T47D (cell line): ENCODE data around the gene TMEM100.

Source experiments
- DNase-seq, 2 experiments: peaks; one replicate each; pipeline versions ENCODE4 v3.0.0 to v3.0.0-alpha.2; 2011 to 2012; ENCODE audit warnings: low read depth in 1 of 2, low spot score in 1 of 2
- JUND ChIP-seq: IDR thresholded peaks from 2 replicates; pipeline ENCODE4 v1.6.1; 2012; ENCODE audit warnings: low read depth
- in situ Hi-C: cut with HindIII; loops from 2 replicates; pipeline ENCODE4 v1.10.0; 2016; ENCODE audit warnings: low sequenced_read_pairs, low pct_unique_long_range_greater_than_20kb

Gene TMEM100

GRCh38 chr17:55756689-55757088, 34.0 kb upstream of the TMEM100 start:
- TF ChIP-seq JUND: no peak
- no peak for DNase-seq
- in situ Hi-C loops: no loop called here

DNA sequence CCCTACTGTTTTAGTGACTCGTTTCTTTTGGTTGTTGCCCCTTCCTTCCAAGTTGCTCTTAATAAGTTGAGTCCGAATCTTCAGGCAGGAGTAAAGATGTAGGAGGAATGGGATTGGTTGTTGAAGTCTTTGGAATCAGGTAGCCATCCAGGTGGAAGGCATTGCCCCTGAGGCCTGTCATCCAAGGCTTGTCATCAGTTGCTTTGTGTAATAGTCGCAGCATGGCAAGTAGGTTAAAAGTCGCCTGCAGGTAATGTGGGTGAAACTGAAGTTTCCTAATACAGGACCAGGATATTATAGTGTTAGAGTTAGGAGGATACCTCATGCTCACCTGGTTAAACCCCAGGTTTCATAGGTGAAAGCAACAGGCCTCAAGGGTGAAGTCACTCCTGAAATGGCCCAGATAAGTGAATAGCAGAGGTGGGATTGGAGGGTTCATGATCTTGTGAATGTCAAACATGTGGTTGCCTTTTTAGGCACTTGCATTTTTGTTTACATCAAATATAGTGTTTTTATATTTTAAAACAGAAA, 29.1 kb upstream of the TMEM100 start:
- DNase-seq: no peak
- in situ Hi-C loops: no loop called here
- no peak for TF ChIP-seq JUND

GRCh38 chr17:55750750-55751657, 28.3 kb upstream of the TMEM100 start, which contains the start of gene PCTP:
PCTP (plus strand) TSS chr17:55751051; CDS start chr17:55751104, 53 bp downstream.
- in situ Hi-C loops: no loop called here
- peak; percentile 90 to 96 for DNase-seq
- no peak for TF ChIP-seq JUND

DNA sequence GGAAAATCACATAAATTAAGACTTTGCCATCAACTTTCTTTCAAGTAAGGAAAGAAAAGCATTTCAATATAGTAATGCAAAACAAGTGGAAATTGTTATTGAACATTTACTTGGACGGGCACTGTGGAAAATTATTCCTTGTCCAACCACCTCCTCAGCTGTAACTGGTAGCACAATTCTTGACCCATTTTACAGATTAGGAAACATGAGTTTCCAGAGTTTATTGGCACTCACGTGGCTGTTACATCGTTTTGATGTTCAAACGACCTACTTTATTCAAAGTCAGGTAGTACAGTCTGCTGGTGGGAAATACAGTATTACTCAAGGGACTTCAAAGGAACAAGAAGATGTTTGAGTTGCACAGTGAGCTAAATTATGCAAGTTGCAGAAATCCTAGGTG, 27.3 kb upstream of the TMEM100 start:
- in situ Hi-C loops: no loop called here
- no peak for TF ChIP-seq JUND
- DNase-seq: no peak

- no peak for DNase-seq
- in situ Hi-C loops: no loop called here
- TF ChIP-seq JUND: no peak
Measured at GRCh38 chr17:55748841-55749240, 26.2 kb upstream of the TMEM100 start.

DNA sequence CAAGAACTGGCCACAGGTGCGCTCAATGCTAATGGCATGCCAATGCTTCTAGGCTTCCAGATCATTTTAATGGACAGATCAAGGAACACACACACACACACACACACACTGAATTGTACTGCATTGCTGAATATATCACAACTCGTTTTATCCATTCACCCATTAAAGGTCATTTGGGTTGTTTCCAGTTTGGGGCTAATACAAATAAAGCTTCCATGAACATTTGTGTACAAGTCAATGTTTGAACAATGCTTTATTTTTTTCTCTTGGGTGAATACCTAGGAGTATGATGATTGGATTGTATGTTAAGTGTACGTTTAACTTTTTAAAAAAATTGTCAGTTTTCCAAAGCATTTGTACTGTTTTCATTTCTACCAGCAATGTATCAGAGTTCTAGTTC, 24.5 kb upstream of the TMEM100 start:
- no peak for DNase-seq
- no peak for TF ChIP-seq JUND
- in situ Hi-C loops: no loop called here

DNA sequence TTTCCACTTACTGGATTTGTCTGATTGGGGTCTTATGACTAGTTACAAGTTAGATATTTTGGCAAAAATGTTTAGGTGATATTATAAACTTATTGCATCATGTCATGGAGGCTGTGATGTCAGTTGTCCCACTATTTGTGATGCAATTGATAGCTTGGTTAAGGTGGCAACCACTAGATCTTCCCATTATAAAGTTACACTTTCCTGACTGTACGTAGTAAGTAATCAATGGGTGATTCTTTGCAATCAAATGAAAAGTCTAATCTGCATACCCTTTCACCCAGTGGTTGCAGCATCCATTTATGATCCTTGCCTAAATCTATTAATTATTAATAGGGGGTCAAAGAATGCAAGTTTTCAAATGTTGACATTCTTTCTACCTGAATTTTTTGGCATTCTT, 23.8 kb upstream of the TMEM100 start:
- in situ Hi-C loops: no loop called here
- no peak for DNase-seq
- TF ChIP-seq JUND: no peak

DNA sequence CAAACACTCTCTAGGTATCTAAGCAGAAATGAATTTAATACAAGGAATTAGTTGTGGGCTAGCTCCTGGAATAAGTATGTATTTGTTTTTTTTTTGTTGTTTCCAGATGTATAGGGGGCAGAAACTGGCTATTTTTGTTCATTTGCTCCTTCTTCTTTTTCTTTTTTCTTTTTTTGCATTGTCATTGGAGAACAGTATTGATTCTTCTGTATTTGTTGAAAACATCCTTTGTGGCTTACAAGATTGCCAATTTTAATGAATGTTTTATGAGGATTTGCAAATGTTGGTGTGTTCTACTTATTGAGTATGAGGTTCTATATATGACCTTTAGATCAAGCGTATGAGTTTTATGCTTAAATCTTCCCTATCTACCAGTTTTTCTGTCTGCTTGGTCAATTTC, 22.6 kb upstream of the TMEM100 start:
- TF ChIP-seq JUND: no peak
- DNase-seq: no peak
- in situ Hi-C loops: no loop called here

DNA sequence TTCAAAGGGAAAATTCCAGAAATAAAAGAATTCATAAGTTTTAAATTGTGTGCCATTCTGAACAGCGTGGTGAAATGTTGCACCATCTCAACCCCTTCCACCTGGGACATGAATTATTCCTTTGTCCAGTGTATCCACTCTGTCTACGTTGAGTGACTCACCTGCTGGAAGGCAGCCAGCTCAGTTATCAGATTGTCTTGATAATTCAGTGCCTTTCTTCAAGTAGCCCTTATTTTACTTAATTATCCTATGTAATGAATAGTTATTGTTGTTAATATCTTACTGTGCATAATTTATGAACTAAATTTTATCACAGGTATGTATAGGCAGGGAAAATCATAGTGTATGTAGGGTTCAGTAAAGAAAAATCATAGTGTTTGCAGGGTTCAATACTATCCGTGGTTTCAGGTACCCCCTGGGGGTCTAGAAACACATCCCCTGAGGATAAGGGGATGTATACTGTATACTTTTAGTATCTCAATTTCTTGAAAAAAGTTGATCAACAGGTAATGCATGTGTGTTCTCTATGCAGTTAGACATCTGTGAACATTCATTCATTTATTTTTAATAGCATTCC, 20.5 kb upstream of the TMEM100 start:
- no peak for TF ChIP-seq JUND
- peak in 1 of 2 experiments; percentile 67 for DNase-seq
- in situ Hi-C loops: no loop called here

- no peak for TF ChIP-seq JUND
- in situ Hi-C loops: no loop called here
- DNase-seq: peak in 1 of 2 experiments; percentile 41
Measured at GRCh38 chr17:55742272-55743102, 19.8 kb upstream of the TMEM100 start.

- TF ChIP-seq JUND: no peak
- no peak for DNase-seq
- in situ Hi-C loops: no loop called here
Measured at GRCh38 chr17:55741356-55741700, 18.7 kb upstream of the TMEM100 start.

DNA sequence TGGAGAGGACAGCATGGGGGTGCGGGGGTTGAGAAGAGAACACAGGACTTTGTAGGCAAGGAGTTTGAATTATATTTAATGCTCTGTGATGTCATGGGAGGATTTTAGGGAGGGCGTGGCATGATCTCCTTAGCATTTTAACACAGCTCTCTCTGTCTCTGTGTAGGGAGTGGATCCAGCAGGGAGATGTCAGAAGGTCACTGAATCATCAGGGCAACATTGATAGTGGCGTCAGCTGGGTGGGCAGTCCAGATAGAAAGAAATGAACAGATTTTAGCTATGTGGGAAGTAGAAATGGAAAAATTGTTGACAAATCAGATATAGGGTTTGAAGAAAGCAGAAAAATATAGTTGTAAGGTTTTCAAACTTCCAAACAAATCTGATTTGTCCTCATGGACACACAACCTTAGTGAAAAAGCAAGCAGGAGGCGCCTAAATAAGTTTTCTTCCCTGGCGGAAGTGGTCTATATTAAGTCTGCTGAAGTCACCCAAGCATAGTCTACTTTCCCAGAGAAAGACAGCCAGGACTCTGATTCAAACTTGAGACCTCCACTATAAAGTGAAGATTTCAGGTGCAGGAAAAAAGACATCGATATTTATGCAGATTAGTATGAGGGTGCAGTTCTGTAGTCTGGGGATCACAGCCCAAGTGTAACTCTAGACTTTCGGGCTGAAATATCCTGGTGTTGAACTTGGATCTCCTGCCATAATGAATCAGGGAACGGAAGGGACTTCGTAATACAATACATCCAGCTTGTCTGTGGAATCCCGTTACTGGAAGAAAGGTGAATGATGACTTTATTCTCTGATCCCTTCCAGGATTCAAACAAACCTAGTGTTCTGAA, 18.1 kb upstream of the TMEM100 start:
- in situ Hi-C loops: no loop called here
- DNase-seq: no peak
- TF ChIP-seq JUND: no peak
